Stimulated activated CD4-positive, alpha-beta T cell treated with anti-CD3 and anti-CD28 coated beads, Interleukin-2, amount 100 ng/mL, for 24 hours (primary cell): Measurements from ENCODE around the gene INSM1.

Experiments used
- DNase-seq, 2 donors: peaks; one replicate each; pipeline ENCODE4 v3.0.0-alpha.2; 2020

Gene INSM1

GRCh38 chr20:20363434-20363798 lies 4.5 kb upstream of the INSM1 start:
- no peak for DNase-seq

- DNase-seq: peak in 1 of 2 donors; percentile 28
Observed at GRCh38 chr20:20363799-20364592, 3.9 kb upstream of the INSM1 start.

GRCh38 chr20:20364593-20365479 lies 3.1 kb upstream of the INSM1 start:
- no peak for DNase-seq

GRCh38 chr20:20365480-20366161 lies 2.3 kb upstream of the INSM1 start:
- peak in 1 of 2 donors; percentile 48 for DNase-seq

GRCh38 chr20:20366551-20366875 lies 1.4 kb upstream of the INSM1 start:
- DNase-seq: no peak

GRCh38 chr20:20366876-20367574 lies 879 bp upstream of the INSM1 start:
- peak in 1 of 2 donors; percentile 28 for DNase-seq

- DNase-seq: peak in 1 of 2 donors; percentile 40
Observed at GRCh38 chr20:20368418-20369249, 730 bp downstream of the INSM1 start.

GRCh38 chr20:20369250-20370093 lies 1.6 kb downstream of the INSM1 start:
- peak in 1 of 2 donors; percentile 43 for DNase-seq

GRCh38 chr20:20370094-20370575 lies 2.2 kb downstream of the INSM1 start:
- no peak for DNase-seq

- DNase-seq: no peak
Observed at GRCh38 chr20:20371083-20371482, 3.2 kb downstream of the INSM1 start.

GRCh38 chr20:20371681-20372080 lies 3.8 kb downstream of the INSM1 start:
- no peak for DNase-seq

GRCh38 chr20:20373091-20373571 lies 5.2 kb downstream of the INSM1 start:
- DNase-seq: no peak

- DNase-seq: no peak
Observed at GRCh38 chr20:20375862-20376261, 8.0 kb downstream of the INSM1 start.

- DNase-seq: no peak
Observed at GRCh38 chr20:20386192-20386591, 18.3 kb downstream of the INSM1 start.

- no peak for DNase-seq
Observed at GRCh38 chr20:20390393-20390792, 22.5 kb downstream of the INSM1 start.

GRCh38 chr20:20391115-20391514 lies 23.2 kb downstream of the INSM1 start:
- no peak for DNase-seq

GRCh38 chr20:20391766-20392165 lies 23.9 kb downstream of the INSM1 start:
- DNase-seq: no peak

- DNase-seq: no peak
Observed at GRCh38 chr20:20393207-20394120, 25.6 kb downstream of the INSM1 start.

GRCh38 chr20:20395087-20395486 lies 27.2 kb downstream of the INSM1 start:
- no peak for DNase-seq
